Measurements from ENCODE around the gene NDUFA7. TPM values are rescaled to one million over a fixed set of nuclear protein-coding genes. Genes with fewer than 3 reads are reported as not detected.
"Not testable (repeated sequence)": the region's sequence is repeated elsewhere in the genome, so short reads cannot be mapped to it uniquely, and the experiment has no call there.

The NDUFA7 gene
- total RNA-seq, 4 donors from 2014 or later, result 75.3 to 129 (median 87.7) TPM

DNA sequence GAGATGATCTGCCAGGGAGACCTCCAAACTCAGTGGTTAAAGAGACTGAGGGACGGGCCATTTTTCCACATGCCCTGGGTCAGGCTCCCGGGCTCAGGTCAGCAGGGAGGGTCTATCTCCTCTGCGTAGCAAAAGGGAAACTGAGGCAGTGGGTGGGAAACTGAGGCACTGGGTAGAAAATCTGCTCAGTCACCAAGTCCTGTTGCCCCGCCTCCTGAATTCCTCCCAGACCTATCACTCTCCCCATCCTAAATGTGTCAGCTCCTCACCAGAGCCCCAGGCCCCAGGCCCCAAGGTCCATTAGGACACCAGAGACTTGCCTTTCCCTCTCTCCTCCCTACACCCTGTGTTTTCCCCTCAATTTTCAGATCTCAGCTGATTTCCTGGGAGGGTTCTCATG, 15.4 kb downstream of the NDUFA7 start:
- Histone ChIP-seq H3K36me3 (peaks cover 0 to 10% of the 10 kb centered on the region in 2 donors), H3K4me3 (no peak overlapping the region), H3K27ac (peak overlapping the region in 2 of 4 donors; percentile 82 to 93), H3K9me3 (no peaks in the 10 kb centered on the region), H3K27me3 (no peaks in the 10 kb centered on the region), H3K4me1 (peaks cover 17 to 19% of the 10 kb centered on the region in 2 donors)
- in situ Hi-C loops (cut with MboI; ENCODE audit: low sequenced_read_pairs in 4 of 4), result no loop called here
- peak in 1 of 2 donors; percentile 6 for DNase-seq
- TF ChIP-seq, protein P1, sequence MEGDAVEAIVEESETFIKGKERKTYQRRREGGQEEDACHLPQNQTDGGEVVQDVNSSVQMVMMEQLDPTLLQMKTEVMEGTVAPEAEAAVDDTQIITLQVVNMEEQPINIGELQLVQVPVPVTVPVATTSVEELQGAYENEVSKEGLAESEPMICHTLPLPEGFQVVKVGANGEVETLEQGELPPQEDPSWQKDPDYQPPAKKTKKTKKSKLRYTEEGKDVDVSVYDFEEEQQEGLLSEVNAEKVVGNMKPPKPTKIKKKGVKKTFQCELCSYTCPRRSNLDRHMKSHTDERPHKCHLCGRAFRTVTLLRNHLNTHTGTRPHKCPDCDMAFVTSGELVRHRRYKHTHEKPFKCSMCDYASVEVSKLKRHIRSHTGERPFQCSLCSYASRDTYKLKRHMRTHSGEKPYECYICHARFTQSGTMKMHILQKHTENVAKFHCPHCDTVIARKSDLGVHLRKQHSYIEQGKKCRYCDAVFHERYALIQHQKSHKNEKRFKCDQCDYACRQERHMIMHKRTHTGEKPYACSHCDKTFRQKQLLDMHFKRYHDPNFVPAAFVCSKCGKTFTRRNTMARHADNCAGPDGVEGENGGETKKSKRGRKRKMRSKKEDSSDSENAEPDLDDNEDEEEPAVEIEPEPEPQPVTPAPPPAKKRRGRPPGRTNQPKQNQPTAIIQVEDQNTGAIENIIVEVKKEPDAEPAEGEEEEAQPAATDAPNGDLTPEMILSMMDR (IDR thresholded peaks at IDR 0.05 in 4 of 5, conservative IDR thresholded peaks at IDR 0.05 in 1 of 5), result no peak
- no peak for TF ChIP-seq POLR2A (IDR thresholded peaks at IDR 0.05)
- intact Hi-C loops (cut with DNase I; ENCODE audit: low total_unique reads), result loop anchor here (5.0 kb wide), 1 partner anchor 207 kb away; the partner anchor contains the start of gene ZNF414
- no peak for ATAC-seq

DNA sequence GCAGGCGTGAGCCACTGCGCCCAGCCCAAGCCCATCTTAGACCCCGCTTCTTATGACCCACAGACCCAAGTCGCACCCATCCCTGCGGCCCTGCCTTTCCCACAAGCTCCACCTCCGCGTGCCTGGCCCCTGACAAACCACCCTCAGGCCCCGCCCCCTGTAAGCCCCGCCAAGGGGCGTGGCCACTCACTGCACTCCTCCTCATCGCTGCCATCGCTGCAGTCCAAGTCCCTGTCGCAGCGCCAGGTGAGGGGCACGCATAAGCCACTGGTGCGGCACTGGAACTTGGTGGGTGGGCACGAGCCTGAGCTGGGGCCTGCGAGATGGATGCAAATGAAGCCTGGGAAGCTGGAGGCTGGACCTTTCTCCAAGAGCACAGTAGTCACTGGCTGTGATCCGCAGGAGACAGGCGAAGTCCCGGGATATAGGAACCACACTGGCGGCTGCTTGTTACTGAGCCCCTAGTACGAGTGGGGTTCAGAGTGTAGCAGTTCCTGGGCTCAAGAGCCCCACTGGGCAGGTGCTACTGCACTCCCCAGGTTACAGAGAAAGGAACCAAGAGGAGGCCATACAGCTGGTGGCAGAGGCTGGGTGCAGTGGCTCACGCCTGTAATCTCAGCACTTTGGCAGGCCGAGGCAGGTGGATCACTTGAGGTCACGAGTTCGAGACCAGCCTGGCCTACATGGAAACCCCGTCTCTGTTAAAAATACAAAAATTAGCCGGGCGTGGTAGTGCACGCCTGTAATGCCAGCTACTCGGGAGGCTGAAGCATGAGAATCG, 16.1 kb downstream of the NDUFA7 start:
- DNase-seq, result peak in 1 of 2 donors; percentile 16
- Histone ChIP-seq H3K4me1 (peaks cover 17 to 19% of the 10 kb centered on the region in 2 donors), H3K27ac (no peak overlapping the region), H3K27me3 (no peaks in the 10 kb centered on the region), H3K4me3 (no peak overlapping the region), H3K36me3 (peaks cover 0 to 10% of the 10 kb centered on the region in 2 donors), H3K9me3 (no peaks in the 10 kb centered on the region)
- TF ChIP-seq POLR2A (IDR thresholded peaks at IDR 0.05), result no peak
- TF ChIP-seq, protein P1 (IDR thresholded peaks at IDR 0.05 in 4 of 5, conservative IDR thresholded peaks at IDR 0.05 in 1 of 5), result no peak
- no peak for ATAC-seq
- intact Hi-C loops (cut with DNase I; ENCODE audit: low total_unique reads), result loop anchor here (5.0 kb wide), 1 partner anchor 207 kb away; the partner anchor contains the start of gene ZNF414
- in situ Hi-C loops (cut with MboI; ENCODE audit: low sequenced_read_pairs in 4 of 4), result no loop called here

DNA sequence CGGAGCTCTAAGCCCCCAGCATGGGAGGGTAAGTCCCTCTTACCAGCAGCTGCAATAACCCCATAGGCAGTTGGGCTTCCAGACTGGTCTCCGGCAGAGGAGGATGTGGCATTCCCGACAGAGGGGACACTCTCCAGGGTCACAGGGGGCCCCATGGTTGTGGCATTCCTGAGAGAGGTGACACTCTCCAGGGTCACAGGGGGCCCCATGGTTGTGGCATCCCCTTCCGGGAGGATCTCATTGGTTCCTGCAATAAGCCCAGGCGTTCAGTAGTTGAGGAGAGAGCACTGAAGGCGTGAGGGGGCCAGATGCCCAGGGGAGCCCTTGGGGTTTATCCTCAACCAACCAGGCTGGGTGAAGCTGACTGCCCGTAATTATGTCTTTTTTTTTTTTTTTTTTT, 18.4 kb downstream of the NDUFA7 start:
- no peak for DNase-seq
- no peaks in the 10 kb centered on the region for H3K27me3 ChIP-seq
- H3K4me3 ChIP-seq, result no peak overlapping the region
- no peaks in the 10 kb centered on the region for H3K9me3 ChIP-seq
- in situ Hi-C loops (cut with MboI; ENCODE audit: low sequenced_read_pairs in 4 of 4), result no loop called here
- peaks cover 0 to 5% of the 10 kb centered on the region in 2 donors for H3K36me3 ChIP-seq
- intact Hi-C loops (cut with DNase I; ENCODE audit: low total_unique reads), result no loop called here
- H3K4me1 ChIP-seq, result peaks cover 8 to 9% of the 10 kb centered on the region in 2 donors
- ATAC-seq, result no peak
- no peak for TF ChIP-seq POLR2A (IDR thresholded peaks at IDR 0.05)
- TF ChIP-seq, protein P1 (IDR thresholded peaks at IDR 0.05 in 4 of 5, conservative IDR thresholded peaks at IDR 0.05 in 1 of 5), result no peak
- H3K27ac ChIP-seq, result no peak overlapping the region

DNA sequence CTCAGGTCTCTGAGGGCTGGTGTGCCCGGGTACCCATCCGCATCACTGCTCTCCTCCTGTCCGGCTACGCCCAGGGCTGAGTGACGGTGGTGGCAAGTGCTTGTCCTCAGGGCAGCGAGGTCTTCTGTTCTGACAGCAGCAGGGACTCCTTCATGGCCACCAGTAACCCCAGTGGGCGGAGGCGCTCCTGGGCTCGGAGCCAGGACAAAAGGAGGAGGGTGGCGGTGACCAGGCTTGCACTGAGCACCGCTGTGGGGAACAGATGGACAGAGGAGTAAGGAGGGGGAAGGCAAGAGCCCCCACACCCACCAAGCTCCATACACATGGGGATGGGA, 18.9 kb downstream of the NDUFA7 start:
- Histone ChIP-seq H3K4me1 (peaks cover 5 to 7% of the 10 kb centered on the region in 2 donors), H3K27ac (no peak overlapping the region), H3K27me3 (no peaks in the 10 kb centered on the region), H3K36me3 (peaks cover 0 to 5% of the 10 kb centered on the region in 2 donors), H3K4me3 (no peak overlapping the region), H3K9me3 (no peaks in the 10 kb centered on the region)
- DNase-seq, result peak in 1 of 2 donors; percentile 39
- TF ChIP-seq POLR2A (IDR thresholded peaks at IDR 0.05), result no peak
- TF ChIP-seq, protein P1 (IDR thresholded peaks at IDR 0.05 in 4 of 5, conservative IDR thresholded peaks at IDR 0.05 in 1 of 5), result no peak
- intact Hi-C loops (cut with DNase I; ENCODE audit: low total_unique reads), result no loop called here
- in situ Hi-C loops (cut with MboI; ENCODE audit: low sequenced_read_pairs in 4 of 4), result no loop called here
- ATAC-seq, result no peak

DNA sequence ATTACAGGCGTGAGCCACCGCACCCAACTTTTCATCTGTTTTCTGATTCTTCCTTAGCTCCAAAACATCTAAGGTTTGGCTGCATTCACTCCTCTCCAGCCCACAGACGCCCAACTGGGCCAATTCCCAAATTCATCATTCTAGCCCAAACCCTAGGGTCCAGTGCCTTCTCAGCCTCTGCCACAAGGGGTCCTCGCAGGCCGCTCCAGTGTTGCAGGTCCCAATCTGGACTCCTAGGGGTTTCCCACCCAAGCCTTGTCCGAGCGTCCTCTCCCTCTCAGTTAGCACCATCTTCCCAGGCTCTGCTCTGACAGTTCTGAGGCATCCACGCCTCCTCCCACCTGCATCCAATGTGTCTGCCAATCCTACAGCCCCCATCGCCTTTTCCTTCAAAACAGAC, 29.8 kb downstream of the NDUFA7 start:
- ATAC-seq; H3K4me1 ChIP-seq; H3K27me3 ChIP-seq; intact Hi-C loops (cut with DNase I; ENCODE audit: low total_unique reads); H3K4me3 ChIP-seq; DNase-seq; in situ Hi-C loops (cut with MboI; ENCODE audit: low sequenced_read_pairs in 4 of 4); H3K36me3 ChIP-seq; H3K9me3 ChIP-seq; H3K27ac ChIP-seq: not testable (repeated sequence)

DNA sequence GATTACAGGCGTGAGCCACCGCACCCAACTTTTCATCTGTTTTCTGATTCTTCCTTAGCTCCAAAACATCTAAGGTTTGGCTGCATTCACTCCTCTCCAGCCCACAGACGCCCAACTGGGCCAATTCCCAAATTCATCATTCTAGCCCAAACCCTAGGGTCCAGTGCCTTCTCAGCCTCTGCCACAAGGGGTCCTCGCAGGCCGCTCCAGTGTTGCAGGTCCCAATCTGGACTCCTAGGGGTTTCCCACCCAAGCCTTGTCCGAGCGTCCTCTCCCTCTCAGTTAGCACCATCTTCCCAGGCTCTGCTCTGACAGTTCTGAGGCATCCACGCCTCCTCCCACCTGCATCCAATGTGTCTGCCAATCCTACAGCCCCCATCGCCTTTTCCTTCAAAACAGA, 44.7 kb downstream of the NDUFA7 start:
- H3K27ac ChIP-seq; in situ Hi-C loops (cut with MboI; ENCODE audit: low sequenced_read_pairs in 4 of 4): not testable (repeated sequence)

More for the DNA sequence above, 44.7 kb downstream of the NDUFA7 start:
- H3K9me3 ChIP-seq; ATAC-seq; H3K36me3 ChIP-seq; H3K4me3 ChIP-seq; intact Hi-C loops (cut with DNase I; ENCODE audit: low total_unique reads); DNase-seq; H3K27me3 ChIP-seq; H3K4me1 ChIP-seq: not testable (repeated sequence)

All from gastrocnemius medialis (tissue), 4 donors.